Measurements from ENCODE around the gene IRGQ.
"Not testable (repeated sequence)": the region's sequence is repeated elsewhere in the genome, so short reads cannot be mapped to it uniquely, and the experiment has no call there.

Gene IRGQ

GRCh38 chr19:43553656-43554055, 42.3 kb downstream of the IRGQ start:
- no peaks in the 10 kb centered on the region for H3K9me3 Mint-ChIP-seq
- no peak overlapping the region for H3K4me3 Mint-ChIP-seq
- no peak overlapping the region for H3K27ac Mint-ChIP-seq
- H3K27me3 Mint-ChIP-seq: no peaks in the 10 kb centered on the region
- peaks cover 43% of the 10 kb centered on the region for H3K36me3 Mint-ChIP-seq (ENCODE audit: low read depth)
- H3K4me1 Mint-ChIP-seq (ENCODE audit: low read depth): peaks cover 9% of the 10 kb centered on the region

GRCh38 chr19:43552616-43553015, 43.3 kb downstream of the IRGQ start:
- Mint-ChIP-seq H3K27ac (no peak overlapping the region), H3K4me1 (ENCODE audit: low read depth) (peaks cover 9% of the 10 kb centered on the region), H3K9me3 (no peaks in the 10 kb centered on the region), H3K27me3 (no peaks in the 10 kb centered on the region), H3K36me3 (ENCODE audit: low read depth) (peaks cover 42% of the 10 kb centered on the region), H3K4me3 (no peak overlapping the region)

GRCh38 chr19:43552198-43552450, 43.8 kb downstream of the IRGQ start:
- no peaks in the 10 kb centered on the region for H3K9me3 Mint-ChIP-seq
- H3K36me3 Mint-ChIP-seq (ENCODE audit: low read depth): peaks cover 42% of the 10 kb centered on the region
- peaks cover 9% of the 10 kb centered on the region for H3K4me1 Mint-ChIP-seq (ENCODE audit: low read depth)

GRCh38 chr19:43551399-43552197, 44.3 kb downstream of the IRGQ start:
- Mint-ChIP-seq H3K4me3 (no peak overlapping the region), H3K27me3 (no peaks in the 10 kb centered on the region), H3K27ac (no peak overlapping the region), H3K36me3 (ENCODE audit: low read depth) (peaks cover 42% of the 10 kb centered on the region), H3K9me3 (no peaks in the 10 kb centered on the region), H3K4me1 (ENCODE audit: low read depth) (peaks cover 9% of the 10 kb centered on the region)

More at GRCh38 chr19:43552198-43552450, 43.8 kb downstream of the IRGQ start:
- Mint-ChIP-seq H3K27ac (no peak overlapping the region), H3K27me3 (no peaks in the 10 kb centered on the region), H3K4me3 (no peak overlapping the region)

- Mint-ChIP-seq H3K27me3 (no peaks in the 10 kb centered on the region), H3K9me3 (no peaks in the 10 kb centered on the region), H3K27ac (no peak overlapping the region), H3K4me3 (no peak overlapping the region), H3K4me1 (ENCODE audit: low read depth) (no peaks in the 10 kb centered on the region), H3K36me3 (ENCODE audit: low read depth) (peaks cover 27% of the 10 kb centered on the region)
Measured at GRCh38 chr19:43548706-43549105, 47.2 kb downstream of the IRGQ start.

GRCh38 chr19:43547926-43548325, 48.0 kb downstream of the IRGQ start:
- not testable (repeated sequence) for H3K27me3 Mint-ChIP-seq; H3K9me3 Mint-ChIP-seq; H3K27ac Mint-ChIP-seq; H3K4me1 Mint-ChIP-seq (ENCODE audit: low read depth); H3K4me3 Mint-ChIP-seq
- H3K36me3 Mint-ChIP-seq (ENCODE audit: low read depth): peaks cover 29% of the 10 kb centered on the region

GRCh38 chr19:43546581-43546980, 49.4 kb downstream of the IRGQ start:
- Mint-ChIP-seq H3K4me1 (ENCODE audit: low read depth) (no peaks in the 10 kb centered on the region), H3K4me3 (no peak overlapping the region), H3K36me3 (ENCODE audit: low read depth) (peaks cover 28% of the 10 kb centered on the region), H3K27me3 (no peaks in the 10 kb centered on the region), H3K27ac (no peak overlapping the region), H3K9me3 (no peaks in the 10 kb centered on the region)

GRCh38 chr19:43545981-43546380, 50.0 kb downstream of the IRGQ start:
- H3K36me3 Mint-ChIP-seq (ENCODE audit: low read depth): peaks cover 31% of the 10 kb centered on the region
- no peaks in the 10 kb centered on the region for H3K27me3 Mint-ChIP-seq
- no peaks in the 10 kb centered on the region for H3K4me1 Mint-ChIP-seq (ENCODE audit: low read depth)
- H3K9me3 Mint-ChIP-seq: no peaks in the 10 kb centered on the region
- H3K27ac Mint-ChIP-seq: no peak overlapping the region
- H3K4me3 Mint-ChIP-seq: no peak overlapping the region

- H3K36me3 Mint-ChIP-seq (ENCODE audit: low read depth): peaks cover 29% of the 10 kb centered on the region
- no peak overlapping the region for H3K4me3 Mint-ChIP-seq
Measured at GRCh38 chr19:43545276-43545675, 50.7 kb downstream of the IRGQ start.

GRCh38 chr19:43544077-43544476, 51.9 kb downstream of the IRGQ start:
- Mint-ChIP-seq H3K4me3 (no peak overlapping the region), H3K27me3 (no peaks in the 10 kb centered on the region), H3K27ac (no peak overlapping the region), H3K9me3 (peaks cover 4% of the 10 kb centered on the region), H3K4me1 (ENCODE audit: low read depth) (no peaks in the 10 kb centered on the region), H3K36me3 (ENCODE audit: low read depth) (peaks cover 35% of the 10 kb centered on the region)

More at GRCh38 chr19:43545276-43545675, 50.7 kb downstream of the IRGQ start:
- Mint-ChIP-seq H3K4me1 (ENCODE audit: low read depth) (no peaks in the 10 kb centered on the region), H3K27ac (no peak overlapping the region), H3K27me3 (no peaks in the 10 kb centered on the region), H3K9me3 (no peaks in the 10 kb centered on the region)

GRCh38 chr19:43541920-43542650, 53.8 kb downstream of the IRGQ start:
- Mint-ChIP-seq H3K36me3 (ENCODE audit: low read depth) (peaks cover 46% of the 10 kb centered on the region), H3K27ac (no peak overlapping the region), H3K9me3 (peaks cover 5% of the 10 kb centered on the region), H3K27me3 (no peaks in the 10 kb centered on the region), H3K4me3 (no peak overlapping the region), H3K4me1 (ENCODE audit: low read depth) (no peaks in the 10 kb centered on the region)

GRCh38 chr19:43540381-43540780, 55.6 kb downstream of the IRGQ start:
- Mint-ChIP-seq H3K27me3 (no peaks in the 10 kb centered on the region), H3K27ac (no peak overlapping the region), H3K4me1 (ENCODE audit: low read depth) (peaks cover 1% of the 10 kb centered on the region), H3K9me3 (peaks cover 5% of the 10 kb centered on the region), H3K36me3 (ENCODE audit: low read depth) (peaks cover 47% of the 10 kb centered on the region), H3K4me3 (no peak overlapping the region)

GRCh38 chr19:43538922-43539321, 57.0 kb downstream of the IRGQ start:
- Mint-ChIP-seq H3K27ac (no peak overlapping the region), H3K9me3 (peaks cover 5% of the 10 kb centered on the region)

GRCh38 chr19:43534816-43535761, 60.8 kb downstream of the IRGQ start:
- Mint-ChIP-seq H3K4me3 (no peak overlapping the region), H3K9me3 (peaks cover 5% of the 10 kb centered on the region), H3K27me3 (no peaks in the 10 kb centered on the region), H3K27ac (no peak overlapping the region), H3K36me3 (ENCODE audit: low read depth) (peaks cover 27% of the 10 kb centered on the region), H3K4me1 (ENCODE audit: low read depth) (peaks cover 23% of the 10 kb centered on the region)

More at GRCh38 chr19:43538922-43539321, 57.0 kb downstream of the IRGQ start:
- Mint-ChIP-seq H3K4me1 (ENCODE audit: low read depth) (peaks cover 6% of the 10 kb centered on the region), H3K36me3 (ENCODE audit: low read depth) (peaks cover 46% of the 10 kb centered on the region), H3K27me3 (no peaks in the 10 kb centered on the region), H3K4me3 (no peak overlapping the region)

Measured in stimulated activated naive CD8-positive, alpha-beta T cell treated with anti-CD3 and anti-CD28 coated beads, Interleukin-15, Interleukin-2, amounts not matched to agents 100 ng/mL and 50 ng/mL, for 24 hours (primary cell).